Frontal cortex (tissue), 4 donors: Measurements from ENCODE around the gene LHFPL2. TPM values are rescaled to one million over a fixed set of nuclear protein-coding genes. Genes with fewer than 3 reads are reported as not detected.

Source experiments
- DNase-seq, 2 donors: peaks; one replicate each; pipeline ENCODE4 v3.0.0; 2012; ENCODE audit warnings: low spot score in 2 of 2
- FAIRE-seq: peaks from 2 replicates; lab custom pipeline; 2012; peaks lifted over from hg19 to GRCh38; lab: Jason Lieb, UNC
- total RNA-seq: library from RNA; depleted of rRNA; stranded (reverse); fragments of >200 nt; gene quantifications from one replicate; pipeline ENCODE4 v1.2.3, GENCODE V29; 2014
- donor health status: control.
- donor health status: control.
- donor health status: control.

The LHFPL2 gene
- total RNA-seq, 1 donor from 2014 or later: 23.2 TPM

DNA sequence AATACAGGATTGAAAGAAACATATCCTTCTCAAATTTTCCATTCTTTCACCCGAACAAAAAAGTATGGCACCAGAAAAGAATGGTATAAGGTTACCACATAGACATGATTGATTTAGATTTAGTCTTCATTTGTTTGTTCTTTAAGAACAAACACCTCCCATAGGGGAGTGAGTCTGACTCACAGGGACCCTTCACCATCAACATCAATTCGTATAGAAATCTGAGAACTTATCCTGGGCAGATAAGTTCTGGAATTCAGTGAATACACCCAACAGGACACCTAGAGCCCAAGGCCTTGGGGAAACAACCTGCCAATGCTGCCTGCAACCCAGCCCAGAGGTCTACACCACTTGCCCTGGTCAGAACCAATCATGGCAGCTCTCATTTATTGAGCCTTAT is 46.2 kb downstream of the LHFPL2 start:
- no peak for FAIRE-seq
- DNase-seq: no peak

DNA sequence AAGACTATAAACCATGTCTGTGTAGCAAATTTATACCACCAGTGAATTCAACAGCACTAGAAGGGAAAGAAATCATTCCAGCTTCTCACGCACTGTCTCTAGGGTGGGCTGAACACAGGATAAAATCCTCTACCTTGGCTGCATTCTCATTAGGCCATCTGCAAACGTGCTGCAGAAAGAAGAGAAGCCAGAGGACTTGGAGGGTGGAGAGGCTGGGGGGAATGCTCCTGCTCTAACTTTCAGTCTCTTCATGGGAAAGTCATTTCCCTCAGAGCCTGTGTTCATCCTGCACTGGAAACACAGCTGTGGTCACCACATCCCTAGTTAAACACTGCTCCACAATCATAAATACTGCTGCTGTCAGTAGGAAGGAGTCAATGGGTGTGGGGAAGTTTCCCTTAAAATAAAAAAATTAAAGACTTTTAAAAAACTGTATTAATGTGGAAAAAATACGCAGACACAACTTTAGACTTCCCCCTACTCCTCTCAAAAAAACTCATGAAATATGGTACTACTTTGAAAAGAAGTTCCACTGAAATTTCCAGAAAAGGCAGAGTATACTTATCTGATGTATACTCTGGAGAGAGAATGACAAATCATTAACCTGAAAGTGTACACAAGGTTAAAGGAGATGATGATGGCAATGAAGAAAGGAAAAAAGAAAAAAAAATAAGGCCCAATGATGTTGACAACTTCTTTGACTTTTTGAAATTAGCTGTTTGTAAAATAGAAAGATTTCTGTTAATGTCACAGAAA is 46.8 kb downstream of the LHFPL2 start:
- DNase-seq (no peak), FAIRE-seq (no peak)

DNA sequence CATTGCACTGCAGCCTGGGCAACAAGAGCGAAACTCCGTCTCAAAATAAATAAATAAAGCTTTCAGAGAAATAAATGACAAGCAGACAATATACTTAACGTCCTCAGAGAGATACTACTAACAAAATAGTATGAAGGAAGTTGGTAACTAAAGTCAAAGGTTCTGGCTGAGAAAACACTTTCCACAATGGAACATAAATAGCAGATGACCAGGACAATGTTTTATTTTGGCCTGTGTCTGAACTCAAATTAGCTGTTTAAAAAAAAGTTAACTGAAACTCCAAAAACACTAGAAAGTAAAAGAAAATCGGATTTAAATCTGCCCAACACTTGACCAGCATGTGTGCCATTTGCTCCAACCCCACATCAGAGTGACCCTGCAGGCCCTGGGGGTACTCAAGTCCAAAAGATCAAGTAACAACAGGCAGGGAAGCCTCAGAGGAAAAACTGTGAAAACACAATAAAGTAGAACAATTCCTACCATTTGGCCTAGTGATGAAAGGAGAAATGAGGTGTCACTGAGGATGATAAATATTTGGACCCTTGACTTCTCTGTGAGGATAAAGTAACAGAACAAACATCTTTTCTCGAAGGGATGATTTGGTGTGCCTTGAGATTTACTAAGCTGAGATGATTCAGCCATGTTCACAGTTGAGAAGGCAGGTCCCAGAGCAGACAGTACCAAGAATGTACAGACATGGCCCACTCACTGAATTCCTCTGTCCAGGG is 47.7 kb downstream of the LHFPL2 start:
- no peak for FAIRE-seq
- DNase-seq: no peak

DNA sequence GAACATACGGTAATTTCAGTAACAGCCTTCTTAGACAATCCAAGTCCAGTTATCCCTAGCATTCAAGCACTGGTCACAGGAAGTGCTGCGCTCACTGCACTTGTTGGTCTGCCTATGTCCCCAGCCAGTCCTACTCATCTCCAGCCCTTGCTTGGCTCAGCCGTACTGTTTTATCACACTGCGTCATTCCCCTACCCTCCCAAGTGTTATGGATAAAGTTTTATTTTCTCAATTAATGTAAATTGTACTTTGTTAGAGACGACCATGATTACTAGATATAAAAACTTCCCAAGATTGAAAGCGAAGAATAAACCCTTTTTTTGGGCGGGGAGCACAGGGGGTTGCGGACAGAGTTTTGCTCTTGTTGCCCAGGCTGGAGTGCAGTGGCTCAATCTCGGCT is 49.6 kb downstream of the LHFPL2 start:
- DNase-seq: no peak
- FAIRE-seq: no peak

DNA sequence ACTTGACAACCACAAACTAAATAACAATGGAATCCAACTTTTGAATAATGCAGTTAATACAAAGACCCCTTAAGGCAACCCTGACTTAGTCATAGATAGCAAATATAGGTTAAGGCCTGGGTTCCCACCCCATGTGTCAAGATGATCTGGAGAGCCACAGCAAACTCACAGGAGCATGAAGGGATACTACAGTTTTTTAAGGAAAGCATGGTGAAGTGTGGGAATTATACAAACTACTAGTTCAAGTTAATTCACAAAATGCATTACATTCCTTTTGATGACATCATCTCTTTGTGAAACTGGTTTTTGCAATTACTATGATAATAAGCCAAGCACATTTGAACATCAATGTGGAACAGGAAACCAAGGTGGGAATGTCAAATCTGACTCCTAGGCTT is 50.6 kb downstream of the LHFPL2 start:
- no peak for FAIRE-seq
- no peak for DNase-seq

DNA sequence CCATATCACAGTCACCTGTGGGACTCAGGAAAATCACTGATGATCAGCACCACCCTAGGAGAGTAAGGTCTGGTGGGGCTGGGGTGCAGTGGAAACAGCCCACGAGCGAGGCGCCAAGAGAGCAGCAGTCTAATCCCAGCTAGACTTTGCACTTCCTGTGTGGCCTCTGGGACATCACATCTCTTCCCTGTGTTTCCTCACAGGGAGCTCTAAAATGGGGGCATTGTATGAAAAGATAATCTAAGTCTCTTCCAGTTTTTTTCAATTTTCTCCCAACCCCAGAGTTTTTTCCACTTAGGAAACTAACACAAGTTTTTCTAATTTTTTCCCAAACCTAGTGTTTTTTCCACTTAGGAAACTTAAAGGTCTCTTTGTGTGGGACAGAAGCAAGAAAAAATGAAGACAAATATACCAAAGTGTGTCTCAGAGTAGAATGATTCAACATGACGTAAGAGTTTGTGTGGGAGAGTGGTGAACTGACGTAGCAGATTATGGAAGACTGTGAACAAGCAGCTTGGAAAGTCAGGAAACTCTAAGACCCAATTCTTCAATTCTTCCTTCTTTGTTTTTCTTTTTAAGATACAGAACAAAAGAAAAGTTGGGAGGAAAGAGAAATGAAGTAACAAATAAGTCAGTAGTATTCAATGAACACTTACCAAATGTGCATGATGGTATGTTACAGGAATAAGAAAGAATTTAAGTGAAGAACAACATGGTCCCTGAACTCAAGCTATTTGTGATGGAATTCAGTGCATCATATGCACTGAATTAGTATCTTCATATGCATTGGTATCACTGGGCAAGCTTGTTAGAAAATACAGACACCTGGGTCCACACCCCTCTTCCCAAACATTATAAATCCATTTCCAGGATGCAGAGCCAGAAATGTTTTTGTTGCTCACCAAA is 51.3 kb downstream of the LHFPL2 start:
- FAIRE-seq (no peak), DNase-seq (no peak)

DNA sequence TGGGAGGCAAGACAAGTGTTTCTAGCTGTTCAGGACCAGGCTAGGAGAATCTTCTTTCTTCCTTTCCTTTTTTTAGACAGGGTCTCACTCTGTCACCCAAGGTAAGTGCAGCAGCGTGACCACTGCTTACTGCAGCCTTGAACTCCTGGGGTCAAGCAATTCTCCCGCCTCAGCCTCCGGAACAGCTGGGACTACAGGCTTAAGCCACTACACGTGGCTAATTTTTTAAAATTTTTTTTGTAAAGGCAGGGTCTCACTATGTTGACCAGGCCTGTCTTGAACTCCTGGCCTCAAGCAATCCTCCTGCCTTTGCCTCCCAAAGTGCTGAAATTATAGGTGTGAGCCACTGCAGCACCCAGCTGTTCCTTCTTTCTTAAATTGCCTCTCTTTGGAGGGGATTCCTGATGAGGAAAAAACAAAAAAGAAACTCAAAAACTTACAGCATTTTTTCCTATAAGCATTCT is 53.1 kb downstream of the LHFPL2 start:
- no peak for FAIRE-seq
- DNase-seq: no peak

DNA sequence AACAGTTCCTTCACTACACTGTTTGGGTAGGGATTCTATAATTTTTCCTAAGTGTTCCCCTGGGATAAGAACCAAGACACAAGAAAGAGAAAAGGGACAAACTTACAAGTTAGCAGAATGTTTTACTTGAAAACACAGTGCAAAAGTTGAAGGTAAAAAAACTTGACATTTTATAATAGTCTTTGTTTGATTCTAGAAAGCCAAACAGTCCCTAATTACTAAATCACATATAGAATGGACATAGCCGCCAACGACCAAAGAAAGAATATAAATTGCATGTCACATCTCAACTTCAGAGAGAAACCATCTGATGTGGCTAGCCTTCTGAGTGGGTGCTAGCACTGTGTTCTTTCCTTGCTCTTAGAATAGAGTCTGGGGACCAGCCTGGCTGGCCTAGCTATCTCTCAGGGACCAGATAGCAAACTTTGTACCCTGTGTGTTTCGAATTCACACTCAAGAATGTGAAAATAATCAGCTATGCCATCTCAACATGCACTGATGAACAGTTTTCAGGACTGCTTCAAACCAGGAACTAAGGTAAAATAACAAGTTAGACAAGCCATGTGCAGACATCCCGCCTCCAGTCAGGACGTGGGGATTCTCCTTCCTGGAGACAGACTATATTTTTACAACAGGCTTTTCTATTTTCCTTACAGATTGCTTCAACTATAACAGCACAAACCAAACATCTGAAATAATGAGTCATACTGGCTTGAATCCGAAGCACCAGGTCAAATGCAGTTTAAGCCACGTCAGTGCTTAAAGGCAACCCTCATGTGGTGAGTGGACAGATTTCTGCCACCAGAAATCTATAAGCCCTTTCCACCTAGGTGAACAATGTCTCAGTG is 53.7 kb downstream of the LHFPL2 start:
- peak in 1 of 2 donors; percentile 43 for DNase-seq
- FAIRE-seq: no peak

DNA sequence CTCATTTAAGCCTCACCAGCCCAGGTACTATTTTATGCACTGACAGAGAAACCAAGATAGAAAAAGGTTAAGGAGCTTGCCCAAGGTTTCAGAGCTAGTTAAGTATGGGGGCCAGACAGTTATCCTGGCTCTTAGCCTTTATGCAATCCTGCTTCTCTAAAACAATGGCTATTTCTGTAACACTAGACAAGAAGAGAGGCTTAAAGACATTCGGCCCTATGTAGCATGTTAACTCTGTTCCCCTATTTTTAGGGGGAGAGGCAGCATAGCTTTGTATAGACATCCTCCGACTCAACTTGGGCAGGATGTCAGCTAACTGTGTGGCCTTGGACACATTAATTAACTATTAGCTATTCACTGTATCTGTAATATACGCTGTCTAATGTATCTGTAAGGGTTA is 54.6 kb downstream of the LHFPL2 start:
- FAIRE-seq: no peak
- no peak for DNase-seq

DNA sequence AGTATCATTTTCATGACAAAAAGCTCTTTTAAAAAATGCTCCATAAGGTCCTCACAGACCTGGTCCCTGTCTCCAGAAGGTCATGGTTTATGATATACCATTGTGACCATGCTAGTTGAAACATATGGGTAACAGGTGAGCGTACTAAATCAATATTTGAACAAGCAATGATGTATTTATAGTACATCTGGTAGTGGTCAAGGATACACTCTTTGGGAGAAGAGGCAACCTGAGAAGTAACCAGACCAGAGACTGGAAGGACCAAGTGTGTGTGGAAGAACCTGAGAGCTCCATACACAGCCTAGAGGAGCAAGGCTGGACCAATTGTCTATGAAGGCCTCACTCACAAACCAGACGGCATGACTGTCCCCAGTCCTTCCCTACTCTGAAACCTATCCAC is 55.1 kb downstream of the LHFPL2 start:
- no peak for FAIRE-seq
- DNase-seq: no peak

DNA sequence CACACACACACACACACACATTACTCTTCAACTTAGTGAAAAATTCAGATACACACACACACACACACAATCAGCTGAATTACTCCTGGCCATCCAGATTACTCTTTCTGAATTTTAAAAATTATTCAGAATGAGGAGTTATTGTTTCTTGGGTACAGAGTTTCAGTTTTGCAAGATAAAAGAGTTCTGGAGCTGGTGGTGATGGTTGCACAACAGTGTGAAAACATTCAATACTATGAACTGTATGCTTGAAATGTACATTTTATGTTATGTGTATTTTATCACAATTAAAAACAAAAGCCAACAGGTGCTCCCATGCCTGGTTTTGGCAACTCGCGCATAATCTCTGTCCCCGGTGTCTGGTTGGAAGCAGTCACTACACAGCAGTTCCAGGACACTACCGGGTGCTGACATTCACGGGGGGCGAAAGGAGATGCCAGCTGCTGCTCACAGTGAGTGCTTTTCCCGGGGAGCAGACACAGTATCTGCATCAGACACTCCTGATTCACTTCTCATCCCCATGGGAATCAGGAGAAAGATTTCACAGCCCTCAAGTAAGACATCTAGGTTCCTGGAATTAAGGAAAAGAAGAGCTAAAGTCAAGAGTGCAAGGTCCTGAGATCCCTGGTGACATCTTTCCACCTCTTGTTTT is 55.7 kb downstream of the LHFPL2 start:
- DNase-seq: no peak
- FAIRE-seq: no peak

DNA sequence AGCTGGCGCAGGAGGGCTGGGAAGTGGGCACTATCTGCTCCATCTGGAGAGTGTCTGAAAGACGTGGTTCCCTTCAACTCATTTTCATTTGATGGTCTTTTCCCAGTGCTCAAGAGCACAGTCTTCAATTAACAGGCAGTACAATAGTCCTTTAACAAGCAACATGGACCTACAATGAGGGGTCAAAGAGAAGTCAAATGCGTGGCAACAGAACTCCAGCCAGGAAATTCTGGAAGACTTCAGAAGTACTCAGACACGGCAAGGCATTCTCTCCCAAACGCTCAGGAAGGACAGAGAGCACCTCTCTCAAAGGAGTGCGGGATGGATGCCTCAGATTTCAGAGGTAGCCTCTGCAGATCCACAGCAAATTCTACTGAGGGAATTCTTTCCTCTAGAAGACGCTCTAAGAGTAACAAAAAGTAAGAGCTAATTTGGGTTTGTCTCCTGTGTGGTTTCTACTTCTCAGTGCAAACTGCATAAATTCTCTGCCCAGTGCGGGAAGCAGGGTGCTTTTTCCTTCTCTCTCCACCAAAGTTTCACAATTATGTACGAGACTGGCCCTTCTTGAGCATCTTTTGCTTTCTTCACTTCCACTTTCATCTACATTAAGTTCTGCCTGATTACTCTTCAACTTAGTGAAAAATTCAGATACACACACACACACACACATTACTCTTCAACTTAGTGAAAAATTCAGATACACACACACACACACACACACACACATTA is 56.4 kb downstream of the LHFPL2 start:
- DNase-seq: no peak
- no peak for FAIRE-seq

DNA sequence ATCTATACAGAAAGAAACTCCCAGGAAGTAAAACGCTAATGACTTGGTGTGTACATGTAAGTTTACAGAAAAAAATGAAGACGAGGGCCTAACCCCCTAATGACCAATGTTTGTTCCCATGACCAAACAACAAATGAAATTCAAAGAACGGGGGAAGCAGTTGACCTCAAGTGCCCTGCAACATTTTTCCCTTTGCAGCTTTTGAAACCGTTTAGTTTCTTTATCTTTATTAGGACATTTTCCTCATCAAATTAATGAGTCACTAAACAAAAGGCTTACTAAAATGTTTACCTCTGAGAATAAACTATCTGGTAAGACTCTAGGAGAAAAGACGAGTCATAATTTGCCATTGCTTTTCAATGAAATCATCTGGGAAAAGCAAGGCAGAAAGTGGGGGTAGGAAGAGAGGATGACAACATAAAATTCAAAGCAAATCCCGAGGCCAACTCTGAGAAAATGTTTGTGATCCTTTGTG is 57.4 kb downstream of the LHFPL2 start:
- FAIRE-seq (no peak), DNase-seq (no peak)

DNA sequence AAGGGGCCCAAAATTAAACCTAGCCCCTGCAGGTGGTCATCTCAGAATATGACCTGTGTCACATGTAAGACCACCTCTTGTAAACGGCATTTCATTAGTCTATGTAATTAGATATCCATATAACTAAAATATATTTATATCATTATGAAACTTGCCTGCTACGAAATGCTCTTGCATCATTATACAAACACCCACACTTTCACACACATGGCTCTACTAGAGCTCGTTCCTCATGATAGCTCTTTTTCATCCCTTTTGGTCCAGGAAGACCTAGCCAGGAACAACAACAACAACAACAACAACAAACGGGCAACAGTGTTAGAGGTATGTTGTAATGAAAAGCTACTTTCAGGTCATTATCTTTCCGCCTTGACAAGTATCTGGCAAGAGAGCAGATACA is 58.6 kb downstream of the LHFPL2 start:
- no peak for FAIRE-seq

DNA sequence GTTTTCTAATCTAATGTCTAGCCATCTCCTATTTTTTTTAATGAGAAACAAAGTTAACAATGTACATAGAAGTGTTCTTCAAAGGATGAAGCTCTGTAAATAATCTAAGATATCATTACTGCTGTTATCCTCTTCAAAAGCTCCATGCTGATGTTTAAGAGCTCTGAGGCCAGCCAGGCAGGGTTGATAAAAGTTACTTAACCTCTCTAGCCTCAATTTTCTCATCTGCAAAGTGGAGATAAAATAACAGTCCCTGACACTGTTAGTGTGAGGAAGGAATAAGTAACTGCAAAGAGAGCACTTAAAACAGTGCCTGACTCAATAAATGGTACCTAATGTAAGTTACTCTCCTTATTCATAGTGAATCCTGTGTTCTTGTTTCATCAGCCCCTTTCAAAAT is 60.1 kb downstream of the LHFPL2 start:
- no peak for DNase-seq
- FAIRE-seq: no peak

More for the DNA sequence above, 58.6 kb downstream of the LHFPL2 start:
- DNase-seq: no peak

DNA sequence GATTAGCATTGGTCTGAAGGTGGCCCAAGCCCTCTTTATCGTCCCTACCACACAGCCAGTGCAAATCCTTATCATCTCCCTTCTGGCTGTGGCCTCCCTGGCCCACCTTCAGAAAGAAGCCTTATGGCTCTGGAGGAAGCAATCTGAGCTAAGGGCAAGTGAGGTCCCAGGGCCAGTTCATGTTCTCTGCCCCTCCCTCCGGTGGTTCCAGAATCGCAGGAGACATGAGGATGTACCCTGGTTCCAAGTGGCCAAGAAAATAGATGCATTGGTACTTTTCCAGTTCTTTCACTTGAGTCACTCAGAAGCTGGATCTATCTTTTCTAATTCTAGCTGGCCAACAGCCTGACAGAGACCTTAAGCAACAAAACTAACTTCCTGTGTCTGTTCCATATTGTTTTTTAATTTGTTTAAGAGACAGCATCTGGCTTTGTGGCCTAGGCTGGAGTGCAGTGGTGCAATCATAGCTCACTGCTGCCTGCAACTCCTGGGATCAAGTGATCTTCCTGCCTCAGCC is 60.7 kb downstream of the LHFPL2 start:
- FAIRE-seq (no peak), DNase-seq (no peak)

DNA sequence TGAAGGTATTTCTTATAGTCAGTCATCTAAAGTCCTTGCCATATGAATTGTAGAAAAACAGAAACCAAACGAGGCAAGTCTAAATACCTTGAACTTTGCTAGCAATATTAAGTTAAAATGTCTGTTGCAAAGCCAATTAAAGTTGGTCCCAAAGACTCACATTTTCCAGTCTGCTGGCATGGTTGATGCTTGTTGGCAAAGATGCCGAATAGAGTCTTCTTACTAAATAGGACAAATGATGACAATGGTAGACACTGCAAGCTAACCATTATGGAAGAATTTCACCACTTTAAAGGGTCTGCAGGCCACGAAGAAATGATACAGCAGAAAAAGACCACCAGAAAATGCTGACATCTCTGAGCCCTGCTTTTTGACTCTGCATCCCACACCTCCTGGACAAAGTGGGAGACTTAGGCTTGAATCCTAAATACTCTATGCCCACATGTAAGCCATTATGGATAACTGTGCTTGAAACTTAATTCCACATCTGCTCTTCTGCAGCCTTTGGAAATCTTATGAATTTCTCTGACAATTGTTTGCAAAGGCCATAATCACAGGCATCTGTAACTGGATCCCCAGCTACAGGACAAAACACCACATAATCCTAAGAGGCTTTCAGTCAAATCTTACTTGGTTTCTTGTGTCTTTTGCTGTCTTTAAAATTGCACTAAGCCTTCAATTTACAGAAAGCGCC is 61.3 kb downstream of the LHFPL2 start:
- FAIRE-seq (no peak), DNase-seq (no peak)
